WERI-Rb-1 (cell line): ENCODE measurements around the gene KCTD21.
"Not testable (repeated sequence)": the region's sequence is repeated elsewhere in the genome, so short reads cannot be mapped to it uniquely, and the experiment has no call there.

ENCODE experiments used
- DNase-seq: peaks from one replicate; pipeline ENCODE4 v3.0.0-alpha.2; 2020
- H3K27ac ChIP-seq: fragments of 250-450 bp; sonication (Bioruptor Pico); 2 replicates; pipeline ENCODE4 v1.5.1; 2020; ENCODE audit warnings: mild to moderate bottlenecking, moderate library complexity
- H3K27me3 ChIP-seq: fragments of 250-450 bp; sonication (Bioruptor Pico); 2 replicates; pipeline ENCODE4 v1.5.1; 2021; ENCODE audit warnings: mild to moderate bottlenecking, low read depth, moderate library complexity; ENCODE audit not compliant: insufficient read depth, severe bottlenecking
- H3K36me3 ChIP-seq: fragments of 250-450 bp; sonication (Bioruptor Pico); 2 replicates; pipeline ENCODE4 v1.5.1; 2020; ENCODE audit warnings: mild to moderate bottlenecking, moderate library complexity
- H3K4me3 ChIP-seq: 2 replicates; pipeline ENCODE4 v1.5.1; 2011; ENCODE audit warnings: low read depth, mild to moderate bottlenecking, control low read depth, low read length
- H3K9me3 ChIP-seq: fragments of 250-450 bp; sonication (Bioruptor Pico); 2 replicates; pipeline ENCODE4 v1.5.1; 2021; ENCODE audit warnings: mild to moderate bottlenecking, moderate library complexity; ENCODE audit not compliant: severe bottlenecking
- TF ChIP-seq, protein P1 (sequence below): IDR thresholded peaks from 2 replicates; pipeline ENCODE4 v1.5.1; 2011; ENCODE audit warnings: low read depth, mild to moderate bottlenecking, control low read depth, inconsistent platforms, low read length

Gene KCTD21

DNA sequence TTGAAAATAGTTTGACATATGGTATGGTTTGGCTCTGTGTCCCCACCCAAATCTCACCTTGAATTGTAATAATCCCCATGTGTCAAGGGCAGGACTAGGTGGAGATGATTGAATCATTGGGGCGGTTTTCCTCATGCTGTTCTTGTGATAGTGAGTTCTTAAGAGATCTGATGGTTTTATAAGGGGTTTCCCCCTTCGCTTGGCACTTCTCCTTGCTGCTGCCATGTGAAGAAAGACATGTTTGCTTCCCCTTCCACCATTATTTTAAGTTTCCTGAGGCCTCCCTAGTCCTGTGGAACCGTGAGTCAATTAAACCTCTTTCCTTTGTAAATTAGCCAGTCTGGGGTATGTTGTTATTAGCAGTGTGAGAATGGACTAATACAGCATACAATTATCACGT, 7.7 kb downstream of the KCTD21 start:
- Histone ChIP-seq H3K4me3 (no peak overlapping the region), H3K27me3 (no peaks in the 10 kb centered on the region), H3K27ac (no peak overlapping the region), H3K36me3 (no peaks in the 10 kb centered on the region), H3K9me3 (no peaks in the 10 kb centered on the region)
- DNase-seq = no peak
- TF ChIP-seq, protein P1, sequence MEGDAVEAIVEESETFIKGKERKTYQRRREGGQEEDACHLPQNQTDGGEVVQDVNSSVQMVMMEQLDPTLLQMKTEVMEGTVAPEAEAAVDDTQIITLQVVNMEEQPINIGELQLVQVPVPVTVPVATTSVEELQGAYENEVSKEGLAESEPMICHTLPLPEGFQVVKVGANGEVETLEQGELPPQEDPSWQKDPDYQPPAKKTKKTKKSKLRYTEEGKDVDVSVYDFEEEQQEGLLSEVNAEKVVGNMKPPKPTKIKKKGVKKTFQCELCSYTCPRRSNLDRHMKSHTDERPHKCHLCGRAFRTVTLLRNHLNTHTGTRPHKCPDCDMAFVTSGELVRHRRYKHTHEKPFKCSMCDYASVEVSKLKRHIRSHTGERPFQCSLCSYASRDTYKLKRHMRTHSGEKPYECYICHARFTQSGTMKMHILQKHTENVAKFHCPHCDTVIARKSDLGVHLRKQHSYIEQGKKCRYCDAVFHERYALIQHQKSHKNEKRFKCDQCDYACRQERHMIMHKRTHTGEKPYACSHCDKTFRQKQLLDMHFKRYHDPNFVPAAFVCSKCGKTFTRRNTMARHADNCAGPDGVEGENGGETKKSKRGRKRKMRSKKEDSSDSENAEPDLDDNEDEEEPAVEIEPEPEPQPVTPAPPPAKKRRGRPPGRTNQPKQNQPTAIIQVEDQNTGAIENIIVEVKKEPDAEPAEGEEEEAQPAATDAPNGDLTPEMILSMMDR = no peak

DNA sequence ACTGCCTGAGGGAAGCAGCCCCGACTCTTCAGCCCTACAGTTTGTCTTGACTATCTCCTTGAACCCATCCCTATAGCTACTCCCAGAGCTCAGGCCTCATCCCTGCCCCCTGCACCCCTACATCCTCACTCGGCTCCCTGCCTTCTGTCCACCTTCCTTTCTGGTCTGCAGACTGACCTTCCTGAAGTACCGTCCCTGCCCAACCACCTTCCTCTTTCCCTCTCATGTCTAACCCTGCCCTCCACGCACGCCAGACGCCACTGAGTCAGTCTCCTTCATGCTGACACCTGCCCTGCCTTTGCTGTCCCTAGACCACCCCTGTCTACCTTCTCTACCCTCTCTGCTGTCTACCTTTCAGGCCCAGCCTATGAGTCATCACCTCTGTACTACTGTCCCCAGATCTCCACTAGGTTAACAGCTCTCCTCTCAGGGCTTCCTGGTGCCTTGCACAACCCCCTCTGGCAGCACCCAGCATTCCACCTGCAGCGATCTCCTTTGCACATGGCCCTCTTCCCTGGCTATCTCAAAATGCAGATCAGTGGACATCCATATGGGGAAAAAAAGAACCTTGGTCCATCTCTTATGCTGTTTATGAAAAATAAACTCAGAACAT, 8.9 kb downstream of the KCTD21 start:
- Histone ChIP-seq H3K9me3 (no peaks in the 10 kb centered on the region), H3K36me3 (no peaks in the 10 kb centered on the region), H3K27me3 (no peaks in the 10 kb centered on the region), H3K27ac (no peak overlapping the region), H3K4me3 (no peak overlapping the region)
- TF ChIP-seq, protein P1 = no peak
- DNase-seq = no peak

DNA sequence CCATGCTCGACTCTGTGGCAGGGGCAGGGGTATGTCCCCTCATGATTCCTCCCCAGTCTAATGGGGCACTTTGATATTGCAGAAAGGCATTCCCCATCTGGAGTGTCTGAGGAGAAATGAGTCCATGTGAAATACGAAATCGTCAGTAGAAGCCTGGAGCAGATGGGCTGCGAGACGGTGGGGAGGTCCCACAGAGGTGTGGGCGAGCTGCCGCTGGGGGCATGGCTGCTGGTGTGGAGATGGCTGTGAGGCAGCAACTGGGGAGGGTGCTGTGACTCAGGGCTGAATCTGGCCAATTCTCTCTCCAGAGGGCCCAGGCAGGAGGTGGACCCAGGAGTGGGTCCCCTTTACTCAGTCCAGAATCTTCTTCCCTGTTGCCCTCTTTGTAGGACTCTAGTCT, 11.2 kb downstream of the KCTD21 start:
- TF ChIP-seq, protein P1 = no peak
- no peaks in the 10 kb centered on the region for H3K9me3 ChIP-seq
- H3K27me3 ChIP-seq = no peaks in the 10 kb centered on the region
- H3K36me3 ChIP-seq = no peaks in the 10 kb centered on the region; the same call in 1 of the 2 replicates
- DNase-seq = no peak
- H3K27ac ChIP-seq = no peak overlapping the region
- H3K4me3 ChIP-seq = no peak overlapping the region

DNA sequence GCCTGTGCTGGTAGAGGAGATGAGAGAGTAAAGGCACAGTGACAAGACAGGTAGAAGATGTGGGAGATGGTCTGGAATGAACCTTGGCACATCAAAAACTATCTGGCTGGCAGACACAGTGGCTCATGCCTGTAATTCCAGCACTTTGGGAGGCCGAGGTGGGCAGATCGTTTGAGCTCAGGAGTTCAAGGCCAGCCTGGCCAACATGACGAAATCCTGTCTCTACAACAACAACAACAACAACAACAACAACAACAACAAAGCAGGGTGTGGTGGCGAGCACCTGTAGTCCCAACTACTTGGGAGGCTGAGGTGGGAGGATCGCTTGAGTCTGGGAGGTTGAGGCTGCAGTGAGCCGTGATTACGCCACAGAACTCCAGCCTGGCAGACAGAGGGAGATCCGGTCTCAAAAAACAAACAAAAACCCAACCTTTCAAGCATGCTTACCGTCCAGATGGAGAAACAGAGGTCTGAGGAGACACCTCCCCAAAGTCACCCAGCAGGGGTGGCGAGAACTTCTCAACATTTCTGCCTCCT, 11.8 kb downstream of the KCTD21 start:
- no peak overlapping the region for H3K4me3 ChIP-seq
- TF ChIP-seq, protein P1 = no peak
- no peak for DNase-seq
- no peaks in the 10 kb centered on the region for H3K27me3 ChIP-seq
- H3K36me3 ChIP-seq = no peaks in the 10 kb centered on the region; the same call in 1 of the 2 replicates
- no peaks in the 10 kb centered on the region for H3K9me3 ChIP-seq
- H3K27ac ChIP-seq = no peak overlapping the region

DNA sequence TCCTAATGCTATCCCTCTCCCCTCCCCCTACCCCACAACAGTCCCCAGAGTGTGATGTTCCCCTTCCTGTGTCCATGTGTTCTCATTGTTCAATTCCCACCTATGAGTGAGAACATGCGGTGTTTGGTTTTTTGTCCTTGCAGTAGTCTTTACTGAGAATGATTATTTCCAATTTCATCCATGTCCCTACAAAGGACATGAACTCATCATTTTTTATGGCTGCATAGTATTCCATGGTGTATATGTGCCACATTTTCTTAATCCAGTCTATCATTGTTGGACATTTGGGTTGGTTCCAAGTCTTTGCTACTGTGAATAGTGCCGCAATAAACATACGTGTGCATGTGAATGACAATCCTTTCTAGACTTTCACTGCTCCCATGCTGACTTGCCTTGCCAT, 12.6 kb downstream of the KCTD21 start:
- not testable (repeated sequence) for H3K27ac ChIP-seq, H3K36me3 ChIP-seq, H3K9me3 ChIP-seq, H3K4me3 ChIP-seq, H3K27me3 ChIP-seq, DNase-seq

DNA sequence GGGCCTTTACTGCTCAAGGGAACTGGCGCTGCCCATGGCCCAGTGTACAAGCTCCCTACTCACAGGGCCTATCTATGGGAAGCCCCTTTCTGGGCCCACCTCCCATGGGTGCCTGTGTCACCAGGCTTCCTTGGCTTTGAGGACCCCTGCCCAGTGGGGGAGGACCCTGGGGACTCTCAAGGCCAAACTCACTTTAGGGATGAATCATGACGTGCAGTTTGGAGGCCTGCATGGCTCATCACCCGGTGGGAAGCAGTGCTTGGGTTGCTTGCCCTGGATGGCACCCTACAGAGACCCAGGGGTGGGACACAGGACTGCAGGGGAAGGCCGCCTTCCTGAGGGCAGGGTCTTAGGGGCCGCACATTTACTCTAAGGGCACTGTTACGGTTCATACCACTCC, 16.5 kb downstream of the KCTD21 start:
- TF ChIP-seq, protein P1 = no peak
- H3K36me3 ChIP-seq = no peaks in the 10 kb centered on the region; the same call in 1 of the 2 replicates

More for the DNA sequence above, 16.5 kb downstream of the KCTD21 start:
- H3K27ac ChIP-seq = no peak overlapping the region
- H3K4me3 ChIP-seq = no peak overlapping the region
- H3K9me3 ChIP-seq = peaks cover 3% of the 10 kb centered on the region
- DNase-seq = no peak
- no peaks in the 10 kb centered on the region for H3K27me3 ChIP-seq
